ENCODE data around the gene EFCAB7.
"Not testable (repeated sequence)": the region's sequence is repeated elsewhere in the genome, so short reads cannot be mapped to it uniquely, and the experiment has no call there.

Gene EFCAB7

GRCh38 chr1:63547621-63548294, 24.4 kb downstream of the EFCAB7 start:
- DNase-seq = no peak
- intact Hi-C loops (cut with DNase I) = no loop called here

GRCh38 chr1:63548303-63548702, 25.0 kb downstream of the EFCAB7 start:
- intact Hi-C loops (cut with DNase I) = no loop called here
- no peak for DNase-seq

GRCh38 chr1:63548877-63549276, 25.6 kb downstream of the EFCAB7 start:
- intact Hi-C loops (cut with DNase I) = no loop called here
- no peak for DNase-seq

DNA sequence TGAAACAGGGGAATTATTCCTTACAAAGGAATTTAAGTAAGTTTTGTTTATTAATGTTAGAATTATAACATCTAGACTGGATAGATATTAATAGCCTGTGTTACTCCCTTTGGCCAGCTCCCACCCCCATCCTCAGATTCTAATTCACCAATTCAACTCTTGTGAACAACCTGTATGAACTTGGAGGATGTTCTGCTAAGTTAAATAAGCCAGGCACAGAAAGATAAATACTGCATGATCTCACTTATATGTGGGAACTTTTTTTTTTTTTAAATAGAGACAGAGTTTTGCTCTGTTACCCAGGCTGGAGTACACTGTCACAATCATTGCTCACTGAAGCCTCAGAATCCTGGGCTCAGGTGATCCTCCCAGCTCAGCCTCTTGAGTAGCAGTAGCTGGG, 32.2 kb downstream of the EFCAB7 start:
- no peak for DNase-seq
- intact Hi-C loops (cut with DNase I) = no loop called here

- peak in 3 of 10 donors; percentile 15 to 22 (median 15) for DNase-seq
- intact Hi-C loops (cut with DNase I) = no loop called here
These were observed 34.2 kb downstream of the EFCAB7 start for GRCh38 chr1:63557365-63557987.

DNA sequence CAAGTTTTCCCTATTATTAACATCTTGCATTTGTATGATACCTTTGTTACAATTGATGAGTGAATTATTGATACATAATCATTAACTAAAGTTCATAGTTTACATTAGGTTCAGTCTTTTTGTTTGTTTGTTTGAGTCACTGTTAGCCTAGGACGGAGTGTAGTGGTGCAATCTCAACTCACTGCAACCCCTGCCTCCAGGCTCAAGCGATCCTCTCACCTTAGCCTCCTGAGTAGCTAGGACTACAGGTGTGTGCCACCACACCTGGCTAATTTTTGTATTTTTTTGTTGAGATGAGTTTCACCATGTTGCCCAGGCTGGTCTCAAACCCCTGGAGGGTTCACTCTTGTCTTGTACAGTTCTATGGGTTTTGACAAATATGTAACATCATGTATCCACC, 36.0 kb downstream of the EFCAB7 start:
- DNase-seq = no peak
- intact Hi-C loops (cut with DNase I) = no loop called here

DNA sequence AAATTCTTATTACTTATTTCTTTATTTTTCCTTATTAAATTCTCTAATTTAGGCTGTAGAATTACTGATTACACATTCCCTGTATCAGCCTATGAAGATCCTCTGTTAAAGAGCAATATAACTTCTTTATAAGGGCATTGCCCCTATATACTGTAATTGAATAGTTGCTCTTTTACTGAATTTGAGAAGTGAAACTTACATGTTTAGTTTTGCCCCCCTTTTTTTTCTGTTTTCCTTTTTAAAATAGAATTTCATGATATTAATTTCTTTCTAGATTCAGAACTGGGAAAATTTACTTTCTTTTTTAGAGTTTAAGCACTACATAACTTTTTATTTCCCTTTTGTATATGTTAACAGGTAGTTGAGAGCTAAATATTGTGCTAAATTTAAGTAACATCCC, 40.4 kb downstream of the EFCAB7 start:
- intact Hi-C loops (cut with DNase I) = no loop called here

GRCh38 chr1:63569068-63569467, 45.7 kb downstream of the EFCAB7 start:
- no peak for DNase-seq
- intact Hi-C loops (cut with DNase I) = no loop called here

More for the DNA sequence above, 40.4 kb downstream of the EFCAB7 start:
- DNase-seq = no peak

DNA sequence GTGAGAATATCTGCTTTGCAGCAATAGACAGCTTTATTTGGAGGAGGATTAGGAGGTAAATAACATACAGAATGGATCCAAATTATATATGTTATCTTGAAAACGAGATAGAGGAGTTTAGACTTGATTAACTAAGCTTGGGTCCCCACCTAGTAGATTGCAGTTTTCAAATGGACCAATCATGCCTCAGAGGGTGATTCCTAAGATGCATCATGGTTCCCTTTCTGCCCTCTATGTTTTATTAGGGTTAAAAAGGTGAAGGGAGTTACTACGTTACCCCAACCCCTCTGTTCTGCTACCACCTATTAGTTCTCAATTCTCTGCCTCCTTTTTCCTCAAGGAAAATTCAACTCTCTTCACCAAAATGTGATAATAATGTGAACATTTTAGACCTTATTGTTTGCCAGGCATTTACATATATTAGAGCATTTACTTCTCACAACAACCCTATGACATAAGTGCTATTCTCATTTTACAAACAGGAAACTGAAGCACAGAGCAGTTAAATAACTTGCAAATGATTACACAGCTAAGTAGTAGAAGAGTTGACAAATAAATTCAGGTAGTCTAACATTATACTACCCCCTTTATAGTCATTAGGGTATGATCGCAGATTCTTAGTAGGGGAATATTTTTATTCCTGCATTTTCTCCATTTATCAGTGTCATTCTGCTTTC, 46.5 kb downstream of the EFCAB7 start:
- intact Hi-C loops (cut with DNase I) = no loop called here

DNA sequence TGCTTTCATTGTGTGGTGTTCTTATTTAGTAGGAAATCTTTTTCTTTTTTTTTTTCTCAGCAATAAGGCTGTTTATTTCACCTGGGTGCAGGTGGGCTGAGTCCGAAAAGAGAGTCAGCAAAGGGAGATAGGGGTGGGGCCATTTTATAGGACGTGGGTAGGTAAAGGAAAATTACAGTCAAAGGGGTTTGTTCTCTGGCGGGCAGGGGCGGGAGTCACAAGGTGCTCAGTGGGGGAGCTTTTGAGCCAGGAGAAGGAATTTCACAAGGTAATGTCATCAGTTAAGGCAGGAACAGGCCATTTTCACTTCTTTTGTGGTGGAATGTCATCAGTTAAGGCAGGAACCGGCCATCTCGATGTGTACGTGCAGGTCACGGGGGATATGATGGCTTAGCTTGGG, 49.4 kb downstream of the EFCAB7 start:
- intact Hi-C loops (cut with DNase I) = not testable (repeated sequence)

More for the DNA sequence above, 46.5 kb downstream of the EFCAB7 start:
- no peak for DNase-seq

GRCh38 chr1:63574203-63574796, 51.0 kb downstream of the EFCAB7 start:
- DNase-seq; intact Hi-C loops (cut with DNase I): not testable (repeated sequence)

More for the DNA sequence above, 49.4 kb downstream of the EFCAB7 start:
- not testable (repeated sequence) for DNase-seq

DNA sequence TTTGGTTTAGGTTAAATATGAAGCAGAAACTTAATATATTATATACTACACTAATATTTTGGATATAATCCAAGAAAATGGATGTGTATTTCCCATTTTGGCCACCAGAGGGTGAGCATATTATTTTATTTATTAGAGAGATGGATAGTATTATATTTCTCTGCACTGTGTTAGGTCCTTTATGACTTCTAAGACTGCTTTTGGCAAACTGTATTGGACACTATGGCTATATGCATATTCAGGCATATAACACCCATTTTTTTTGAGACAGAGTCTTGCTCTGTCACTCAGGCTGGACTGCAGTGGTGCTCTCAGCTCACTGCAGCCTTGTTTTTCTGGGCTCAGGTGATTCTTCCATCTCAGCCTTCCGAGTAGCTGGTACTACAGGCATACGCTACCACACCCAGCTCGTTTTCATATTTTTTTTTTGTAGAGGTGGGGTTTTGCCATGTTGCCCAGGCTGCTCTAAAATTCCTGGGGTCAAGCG, 52.1 kb downstream of the EFCAB7 start:
- DNase-seq = no peak
- intact Hi-C loops (cut with DNase I) = no loop called here

- DNase-seq; intact Hi-C loops (cut with DNase I): not testable (repeated sequence)
These were observed 63.0 kb downstream of the EFCAB7 start for GRCh38 chr1:63586326-63586725.

GRCh38 chr1:63590166-63590560, 66.8 kb downstream of the EFCAB7 start:
- no peak for DNase-seq
- intact Hi-C loops (cut with DNase I) = no loop called here

DNA sequence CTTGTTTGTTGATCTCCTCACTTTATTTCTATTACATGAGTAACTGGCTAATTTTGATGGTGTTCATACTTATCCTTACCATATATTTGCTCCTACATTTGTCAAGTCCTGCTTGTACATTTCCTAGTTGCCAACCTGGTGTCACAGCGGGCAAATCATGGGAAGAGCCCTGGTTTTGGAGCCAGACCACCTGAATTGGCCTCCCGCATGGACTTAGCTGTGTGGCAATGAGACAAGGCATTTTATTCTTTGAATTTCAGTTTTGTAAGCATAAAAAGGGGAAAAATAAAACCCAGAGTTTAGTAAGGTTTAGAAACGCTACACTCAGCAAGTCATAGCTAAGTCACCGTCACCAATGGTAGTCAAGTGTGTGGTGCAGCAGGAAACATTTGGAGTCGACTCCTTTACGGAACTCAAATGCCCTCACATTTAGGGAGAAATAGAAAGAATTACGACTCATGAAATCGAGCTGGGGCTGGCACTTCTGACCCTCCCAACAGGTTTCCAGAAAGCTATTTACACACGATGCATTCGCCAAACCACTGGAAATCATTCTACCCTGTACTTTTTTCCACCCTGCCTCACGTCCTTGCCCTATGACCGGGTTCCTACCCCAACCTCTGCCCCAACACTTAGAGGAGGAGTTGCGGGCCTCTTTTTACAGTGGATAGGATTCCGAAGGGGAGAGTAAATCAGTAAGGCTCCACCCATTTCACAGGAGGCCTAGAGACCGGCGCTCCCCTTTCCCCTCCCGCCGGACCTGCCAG, 69.4 kb downstream of the EFCAB7 start:
- intact Hi-C loops (cut with DNase I) = no loop called here
- no peak for DNase-seq

DNA sequence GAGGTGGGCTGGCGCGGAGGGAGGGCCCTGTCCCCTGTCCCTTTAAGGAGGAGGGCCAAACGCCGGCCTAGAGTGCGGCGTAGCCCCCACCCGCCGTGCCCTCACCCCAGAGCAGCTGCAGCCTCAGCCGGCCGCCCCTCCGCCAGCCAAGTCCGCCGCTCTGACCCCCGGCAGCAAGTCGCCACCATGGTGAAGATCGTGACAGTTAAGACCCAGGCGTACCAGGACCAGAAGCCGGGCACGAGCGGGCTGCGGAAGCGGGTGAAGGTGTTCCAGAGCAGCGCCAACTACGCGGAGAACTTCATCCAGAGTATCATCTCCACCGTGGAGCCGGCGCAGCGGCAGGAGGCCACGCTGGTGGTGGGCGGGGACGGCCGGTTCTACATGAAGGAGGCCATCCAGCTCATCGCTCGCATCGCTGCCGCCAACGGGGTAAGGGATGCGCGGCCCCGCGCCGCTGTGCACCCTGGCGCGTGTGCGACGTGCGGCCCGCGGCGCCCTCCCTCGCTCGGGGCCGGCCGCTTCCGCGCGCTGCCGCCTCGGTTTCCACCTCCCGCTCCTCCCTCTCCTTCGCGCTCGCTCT, 70.1 kb downstream of the EFCAB7 start, which contains the start of gene PGM1:
TSS of gene PGM1 (plus strand) at position 109 of the 583 bp plus-strand sequence. CDS start at position 187, 78 bp downstream.
- peak; percentile 46 to 96 (median 82) for DNase-seq
- intact Hi-C loops (cut with DNase I) = no loop called here

DNA sequence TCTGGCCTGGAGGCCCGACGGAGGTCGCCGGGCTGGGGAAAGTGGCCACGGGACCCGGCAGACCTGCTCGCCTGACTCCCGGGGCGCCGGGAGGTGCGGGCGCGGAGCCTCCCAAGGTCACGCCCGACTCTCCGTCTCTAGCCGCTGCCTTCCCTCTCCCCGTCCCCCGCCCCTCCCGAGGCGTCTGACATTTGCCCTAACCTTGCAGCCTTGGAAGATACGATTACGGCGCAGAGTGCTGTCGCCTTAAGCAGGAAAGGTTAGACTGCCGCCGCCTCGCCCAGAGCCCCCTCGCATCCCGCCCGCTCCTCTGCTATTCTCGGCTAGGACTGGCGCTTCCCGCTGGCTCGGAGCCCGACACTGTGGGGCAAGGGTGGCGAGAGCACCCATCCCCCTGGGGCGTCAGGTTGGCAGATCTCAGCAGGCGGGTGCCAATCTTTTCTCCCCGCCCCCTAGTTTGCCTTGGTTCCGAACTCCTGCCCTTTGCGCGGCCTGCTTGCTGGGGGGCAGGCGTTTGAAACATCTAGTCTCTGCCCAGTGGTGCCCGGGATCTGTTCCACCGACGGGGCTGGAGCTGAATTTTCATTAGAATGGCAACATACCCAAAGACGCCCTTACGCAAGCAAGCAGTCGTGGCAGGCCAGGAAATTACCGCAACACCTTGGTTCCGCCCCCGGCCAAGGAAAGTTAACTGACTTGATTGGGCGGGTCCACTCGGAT, 70.7 kb downstream of the EFCAB7 start:
- DNase-seq = peak; percentile 23 to 90 (median 50)
- intact Hi-C loops (cut with DNase I) = no loop called here

- intact Hi-C loops (cut with DNase I) = no loop called here
- DNase-seq = no peak
These were observed 72.1 kb downstream of the EFCAB7 start for GRCh38 chr1:63595435-63595834.

DNA sequence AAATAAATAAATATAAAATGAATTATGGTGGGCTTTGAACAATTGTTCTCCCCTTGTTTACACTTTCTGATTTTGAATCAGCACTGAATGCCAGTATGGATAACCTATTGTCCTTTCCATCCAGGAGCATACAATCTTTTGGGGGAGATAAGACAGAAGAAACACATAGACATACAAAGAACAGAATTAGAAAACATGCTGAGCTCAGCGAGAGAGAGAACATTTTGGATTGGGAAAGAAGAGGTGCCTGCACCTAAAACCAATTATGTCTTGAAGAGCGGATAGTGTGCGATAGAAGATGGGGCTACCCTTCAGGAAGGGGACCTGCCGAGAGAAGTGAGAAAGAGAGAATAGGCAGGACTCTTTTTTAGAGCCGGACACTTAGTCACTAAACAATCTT, 76.5 kb downstream of the EFCAB7 start:
- intact Hi-C loops (cut with DNase I) = no loop called here
- DNase-seq = no peak
